Neural progenitor cell (in vitro differentiated cells): ENCODE data around the gene DCTN2.
"Not testable (repeated sequence)": the region's sequence is repeated elsewhere in the genome, so short reads cannot be mapped to it uniquely, and the experiment has no call there.

Experiments used
- CTCF ChIP-seq: fragments of 200-600 bp; sonication (generic); IDR thresholded peaks from 2 replicates; pipeline ENCODE4 v1.5.1; 2017; ENCODE audit warnings: antibody characterized with exemption, mild to moderate bottlenecking
- EZH2 ChIP-seq: fragments of 200-600 bp; sonication (generic); IDR thresholded peaks from 2 replicates; pipeline ENCODE4 v1.6.1; 2017; ENCODE audit warnings: antibody characterized with exemption, mild to moderate bottlenecking, moderate library complexity

GRCh38 chr12:57502311-57502969 lies 44.6 kb downstream of the DCTN2 start:
- not testable (repeated sequence) for TF ChIP-seq CTCF, EZH2
